Loucy (cell line): ENCODE data around the gene B4GALT1.
A peak's percentile ranks its signal among the peaks of the same experiment; 100 is the strongest.
"Not testable (repeated sequence)": the region's sequence is repeated elsewhere in the genome, so short reads cannot be mapped to it uniquely, and the experiment has no call there.

Source experiments
- H2AFZ ChIP-seq: fragments of 200-600 bp; sonication (generic); 2 replicates; pipeline ENCODE4 v1.6.0; 2016; ENCODE audit warnings: antibody characterized with exemption, mild to moderate bottlenecking, low read length, moderate library complexity
- H3F3A ChIP-seq: fragments of 200-600 bp; 2 replicates; pipeline ENCODE4 v1.6.0; 2016; ENCODE audit warnings: antibody characterized with exemption, low read depth, mild to moderate bottlenecking
- H3K27me3 ChIP-seq: fragments of 200-600 bp; sonication (generic); 2 replicates; pipeline ENCODE4 v1.6.1; 2014; ENCODE audit warnings: low read length, mild to moderate bottlenecking; ENCODE audit not compliant: insufficient read depth, poor library complexity, severe bottlenecking
- H3K36me3 ChIP-seq: fragments of 200-600 bp; sonication (generic); 2 replicates; pipeline ENCODE4 v1.6.1; 2016; ENCODE audit warnings: low read length; ENCODE audit not compliant: insufficient read depth
- H3K4me1 ChIP-seq: fragments of 200-600 bp; sonication (generic); 2 replicates; pipeline ENCODE4 v1.5.1; 2014; ENCODE audit warnings: low read length, mild to moderate bottlenecking; ENCODE audit not compliant: insufficient read depth, poor library complexity, severe bottlenecking
- H3K4me2 ChIP-seq: fragments of 200-600 bp; sonication (generic); 2 replicates; pipeline ENCODE4 v1.6.0; 2014; ENCODE audit warnings: antibody characterized with exemption, low read length, low read depth, mild to moderate bottlenecking; ENCODE audit not compliant: poor library complexity, severe bottlenecking
- H3K4me3 ChIP-seq: fragments of 200-600 bp; sonication (generic); 2 replicates; pipeline ENCODE4 v1.5.1; 2014; ENCODE audit warnings: low read length, mild to moderate bottlenecking, mixed read lengths; ENCODE audit not compliant: poor library complexity, severe bottlenecking
- H3K79me2 ChIP-seq: fragments of 200-600 bp; sonication (generic); 2 replicates; pipeline ENCODE4 v1.6.1; 2014; ENCODE audit warnings: low read length; ENCODE audit not compliant: insufficient read depth
- H3K9ac ChIP-seq: fragments of 200-600 bp; sonication (generic); 2 replicates; pipeline ENCODE4 v1.6.0; 2014; ENCODE audit warnings: mild to moderate bottlenecking, low read depth, low read length, moderate library complexity; ENCODE audit not compliant: poor library complexity, severe bottlenecking
- H3K9me2 ChIP-seq: fragments of 200-600 bp; sonication (generic); replicated peaks from 2 replicates; pipeline ENCODE4 v1.6.1; 2016; ENCODE audit warnings: low read depth, low read length, mixed read lengths
- H3K9me3 ChIP-seq: fragments of 200-600 bp; sonication (generic); 2 replicates; pipeline ENCODE4 v1.6.1; 2014; ENCODE audit warnings: mild to moderate bottlenecking, antibody characterized with exemption, low read length, low read depth; ENCODE audit not compliant: insufficient read depth
- H4K20me1 ChIP-seq: fragments of 200-600 bp; sonication (generic); 2 replicates; pipeline ENCODE4 v1.6.0; 2014; ENCODE audit warnings: antibody characterized with exemption, low read length, mild to moderate bottlenecking; ENCODE audit not compliant: insufficient read depth, poor library complexity, severe bottlenecking
- EZH2phosphoT487 ChIP-seq: fragments of 200-600 bp; IDR thresholded peaks from 2 replicates; pipeline ENCODE4 v1.6.1; 2018; ENCODE audit warnings: antibody characterized with exemption, mild to moderate bottlenecking, moderate library complexity, borderline replicate concordance
- TF ChIP-seq, protein P1 (sequence below): fragments of 200-600 bp; sonication (generic); conservative IDR thresholded peaks from 2 replicates; pipeline ENCODE4 v1.5.1; 2014; ENCODE audit warnings: mild to moderate bottlenecking, antibody characterized with exemption, low read length

The B4GALT1 gene

DNA sequence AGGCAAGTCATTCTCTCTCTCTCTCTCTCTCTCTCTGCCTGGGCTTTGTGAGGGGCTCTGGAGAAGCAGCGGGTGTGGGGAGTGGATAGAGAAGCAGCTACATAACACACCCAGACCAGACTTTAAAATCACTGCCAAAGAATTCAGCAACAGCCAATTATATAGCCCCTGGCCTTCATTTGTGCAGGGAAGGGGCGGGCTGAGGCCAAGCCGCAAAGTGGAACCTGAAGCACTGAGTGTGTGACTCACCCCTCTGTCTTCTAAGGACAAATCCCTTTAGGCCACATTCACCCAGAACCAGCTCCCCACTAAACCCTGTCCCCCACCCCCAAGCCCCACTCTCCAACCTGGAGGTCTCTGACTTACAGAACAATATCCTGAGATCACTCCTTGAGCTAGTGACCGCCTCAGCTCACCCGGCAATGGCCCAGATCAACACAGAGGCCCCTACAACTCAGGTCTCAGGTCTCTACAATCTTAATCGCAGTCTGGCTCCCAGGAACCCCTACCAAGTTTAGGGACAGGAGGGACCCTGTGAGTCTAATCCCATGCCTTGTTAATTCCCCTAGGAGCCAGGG, 6.0 kb downstream of the B4GALT1 start:
- no peaks in the 10 kb centered on the region for H3K27me3 ChIP-seq
- peaks cover 93% of the 10 kb centered on the region for H3K4me1 ChIP-seq
- H3K4me3 ChIP-seq = peak overlapping the region; percentile 22
- H3K9me2 ChIP-seq = no peaks in the 10 kb centered on the region
- H3K9ac ChIP-seq = peak overlapping the region; percentile 29
- H3F3A ChIP-seq = no peaks in the 10 kb centered on the region
- peaks cover 95% of the 10 kb centered on the region for H3K79me2 ChIP-seq
- peaks cover 14% of the 10 kb centered on the region for H4K20me1 ChIP-seq
- TF ChIP-seq, protein P1, sequence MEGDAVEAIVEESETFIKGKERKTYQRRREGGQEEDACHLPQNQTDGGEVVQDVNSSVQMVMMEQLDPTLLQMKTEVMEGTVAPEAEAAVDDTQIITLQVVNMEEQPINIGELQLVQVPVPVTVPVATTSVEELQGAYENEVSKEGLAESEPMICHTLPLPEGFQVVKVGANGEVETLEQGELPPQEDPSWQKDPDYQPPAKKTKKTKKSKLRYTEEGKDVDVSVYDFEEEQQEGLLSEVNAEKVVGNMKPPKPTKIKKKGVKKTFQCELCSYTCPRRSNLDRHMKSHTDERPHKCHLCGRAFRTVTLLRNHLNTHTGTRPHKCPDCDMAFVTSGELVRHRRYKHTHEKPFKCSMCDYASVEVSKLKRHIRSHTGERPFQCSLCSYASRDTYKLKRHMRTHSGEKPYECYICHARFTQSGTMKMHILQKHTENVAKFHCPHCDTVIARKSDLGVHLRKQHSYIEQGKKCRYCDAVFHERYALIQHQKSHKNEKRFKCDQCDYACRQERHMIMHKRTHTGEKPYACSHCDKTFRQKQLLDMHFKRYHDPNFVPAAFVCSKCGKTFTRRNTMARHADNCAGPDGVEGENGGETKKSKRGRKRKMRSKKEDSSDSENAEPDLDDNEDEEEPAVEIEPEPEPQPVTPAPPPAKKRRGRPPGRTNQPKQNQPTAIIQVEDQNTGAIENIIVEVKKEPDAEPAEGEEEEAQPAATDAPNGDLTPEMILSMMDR = no peak
- no peak for TF ChIP-seq EZH2phosphoT487
- H3K4me2 ChIP-seq = peak overlapping the region; percentile 99
- H3K36me3 ChIP-seq = no peaks in the 10 kb centered on the region
- no peak overlapping the region for H2AFZ ChIP-seq
- H3K9me3 ChIP-seq = no peaks in the 10 kb centered on the region

DNA sequence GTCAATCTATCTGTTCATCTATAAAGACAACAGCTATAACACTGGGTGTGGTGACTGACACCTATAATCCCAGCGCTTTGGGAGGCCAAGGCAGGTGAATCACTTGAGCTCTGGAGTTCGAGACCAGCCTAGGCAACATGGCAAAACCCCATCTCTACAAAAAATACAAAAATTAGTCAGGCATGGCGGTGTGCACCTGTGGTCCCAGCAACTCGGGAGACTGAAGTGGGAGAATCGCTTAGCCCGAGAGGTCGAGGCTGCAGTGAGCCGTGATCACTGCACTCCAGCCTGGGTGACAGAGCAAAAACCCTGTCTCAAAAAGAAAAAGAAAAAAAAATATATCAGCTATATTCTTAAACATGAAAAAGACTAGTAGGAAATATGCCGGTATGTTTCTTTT, 6.7 kb downstream of the B4GALT1 start:
- not testable (repeated sequence) for H2AFZ ChIP-seq, H3K9ac ChIP-seq, H3K9me3 ChIP-seq, H3K9me2 ChIP-seq, H3K27me3 ChIP-seq, H4K20me1 ChIP-seq, H3K36me3 ChIP-seq, H3F3A ChIP-seq
- Histone ChIP-seq H3K4me1 (peaks cover 90% of the 10 kb centered on the region), H3K79me2 (peaks cover 94% of the 10 kb centered on the region), H3K4me2 (peak overlapping the region; percentile 99), H3K4me3 (peak overlapping the region; percentile 66)

DNA sequence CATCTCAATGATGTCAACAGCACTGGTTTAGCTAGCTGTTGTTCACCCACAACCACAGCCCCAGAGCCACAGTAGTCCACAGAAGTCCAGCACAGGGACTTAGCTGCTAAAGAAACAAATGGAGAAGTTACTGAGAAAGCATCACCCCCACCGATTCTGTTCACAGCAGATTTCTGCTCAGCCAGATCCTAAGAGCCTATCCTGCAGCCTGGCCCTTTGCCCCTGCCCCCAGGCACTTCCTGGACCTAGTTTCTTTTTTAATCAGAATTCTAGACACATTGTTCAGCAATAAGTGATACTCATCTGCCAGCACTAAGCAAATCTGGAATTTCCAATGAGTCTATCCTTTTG, 7.4 kb downstream of the B4GALT1 start:
- Histone ChIP-seq H3K27me3 (no peaks in the 10 kb centered on the region), H3K36me3 (no peaks in the 10 kb centered on the region), H3K4me3 (peak overlapping the region; percentile 66), H3K9ac (peak overlapping the region; percentile 54), H3F3A (no peaks in the 10 kb centered on the region), H3K79me2 (peaks cover 94% of the 10 kb centered on the region), H2AFZ (no peak overlapping the region), H4K20me1 (peaks cover 4% of the 10 kb centered on the region), H3K4me2 (peak overlapping the region; percentile 81), H3K9me3 (no peaks in the 10 kb centered on the region), H3K9me2 (no peaks in the 10 kb centered on the region), H3K4me1 (peaks cover 91% of the 10 kb centered on the region)
- TF ChIP-seq, protein P1 = no peak
- no peak for TF ChIP-seq EZH2phosphoT487
